IPS-18a (cell line): Measurements from ENCODE around the gene ACE.
"Not testable (repeated sequence)": the region's sequence is repeated elsewhere in the genome, so short reads cannot be mapped to it uniquely, and the experiment has no call there.

Experiments used
- H3K27ac ChIP-seq: one replicate; pipeline ENCODE4 v1.5.1; 2013; ENCODE audit warnings: low read length
- H3K27me3 ChIP-seq: one replicate; pipeline ENCODE4 v1.6.1; 2013; ENCODE audit warnings: mild to moderate bottlenecking, low read length; ENCODE audit not compliant: control insufficient read depth, insufficient read depth
- H3K36me3 ChIP-seq: one replicate; pipeline ENCODE4 v1.6.1; 2013; ENCODE audit warnings: low read depth, low read length; ENCODE audit not compliant: control insufficient read depth
- H3K4me1 ChIP-seq: one replicate; pipeline ENCODE4 v1.6.1; 2013; ENCODE audit warnings: low read depth, low read length; ENCODE audit not compliant: control insufficient read depth
- H3K4me3 ChIP-seq: one replicate; pipeline ENCODE4 v1.5.1; 2013; ENCODE audit warnings: low read length
- H3K9ac ChIP-seq: one replicate; pipeline ENCODE4 v1.6.1; 2013; ENCODE audit warnings: mild to moderate bottlenecking, low read length, moderate library complexity
- H3K9me3 ChIP-seq: one replicate; pipeline ENCODE4 v1.6.1; 2013; ENCODE audit warnings: low read depth, low read length; ENCODE audit not compliant: control insufficient read depth

Gene ACE

GRCh38 chr17:63445954-63446752, 30.7 kb upstream of the ACE start, which contains the start of gene CYB561:
CYB561 (minus strand) TSS chr17:63446306; CDS start chr17:63437547, 8,759 bp downstream.
- Histone ChIP-seq H3K36me3 (no peaks in the 10 kb centered on the region), H3K9ac (peak within 1 kb of the TSS; percentile 47), H3K4me3 (peak within 1 kb of the TSS; percentile 60), H3K9me3 (no peaks in the 10 kb centered on the region), H3K27ac (no peak within 1 kb of the TSS), H3K4me1 (peaks cover 11% of the 10 kb centered on the region), H3K27me3 (peaks cover 20% of the 10 kb centered on the region)

GRCh38 chr17:63446753-63447470, 29.9 kb upstream of the ACE start:
- no peaks in the 10 kb centered on the region for H3K36me3 ChIP-seq
- H3K4me3 ChIP-seq = peak overlapping the region; percentile 60
- H3K27me3 ChIP-seq = peaks cover 20% of the 10 kb centered on the region
- peaks cover 11% of the 10 kb centered on the region for H3K4me1 ChIP-seq
- no peaks in the 10 kb centered on the region for H3K9me3 ChIP-seq
- H3K27ac ChIP-seq = no peak overlapping the region
- H3K9ac ChIP-seq = peak overlapping the region; percentile 47

GRCh38 chr17:63447471-63448009, 29.3 kb upstream of the ACE start:
- Histone ChIP-seq H3K36me3 (no peaks in the 10 kb centered on the region), H3K27ac (no peak overlapping the region), H3K9me3 (no peaks in the 10 kb centered on the region), H3K27me3 (peaks cover 20% of the 10 kb centered on the region), H3K9ac (peak overlapping the region; percentile 47), H3K4me1 (peaks cover 11% of the 10 kb centered on the region), H3K4me3 (no peak overlapping the region)

GRCh38 chr17:63448655-63449054, 28.2 kb upstream of the ACE start:
- Histone ChIP-seq H3K4me1 (peaks cover 11% of the 10 kb centered on the region), H3K9ac (no peak overlapping the region), H3K9me3 (no peaks in the 10 kb centered on the region), H3K27me3 (peaks cover 20% of the 10 kb centered on the region), H3K4me3 (no peak overlapping the region), H3K27ac (no peak overlapping the region), H3K36me3 (no peaks in the 10 kb centered on the region)

- no peaks in the 10 kb centered on the region for H3K36me3 ChIP-seq
- peaks cover 11% of the 10 kb centered on the region for H3K4me1 ChIP-seq
- no peaks in the 10 kb centered on the region for H3K9me3 ChIP-seq
- H3K4me3 ChIP-seq = no peak overlapping the region
- H3K27me3 ChIP-seq = peaks cover 14% of the 10 kb centered on the region
- H3K9ac ChIP-seq = no peak overlapping the region
- no peak overlapping the region for H3K27ac ChIP-seq
These were observed 26.3 kb upstream of the ACE start for GRCh38 chr17:63450551-63450950.

GRCh38 chr17:63451150-63451549, 25.7 kb upstream of the ACE start:
- Histone ChIP-seq H3K4me1 (peaks cover 11% of the 10 kb centered on the region), H3K4me3 (no peak overlapping the region), H3K9me3 (no peaks in the 10 kb centered on the region), H3K27me3 (peaks cover 14% of the 10 kb centered on the region), H3K9ac (no peak overlapping the region), H3K27ac (no peak overlapping the region), H3K36me3 (no peaks in the 10 kb centered on the region)

- no peak overlapping the region for H3K9ac ChIP-seq
These were observed 24.6 kb upstream of the ACE start for GRCh38 chr17:63452046-63452961.

GRCh38 chr17:63452962-63453551, 23.8 kb upstream of the ACE start:
- no peaks in the 10 kb centered on the region for H3K4me1 ChIP-seq
- H3K27ac ChIP-seq = no peak overlapping the region
- H3K4me3 ChIP-seq = no peak overlapping the region
- no peaks in the 10 kb centered on the region for H3K36me3 ChIP-seq
- no peak overlapping the region for H3K9ac ChIP-seq
- no peaks in the 10 kb centered on the region for H3K9me3 ChIP-seq
- H3K27me3 ChIP-seq = peaks cover under 1% of the 10 kb centered on the region

More at GRCh38 chr17:63452046-63452961, 24.6 kb upstream of the ACE start:
- Histone ChIP-seq H3K4me1 (peaks cover 6% of the 10 kb centered on the region), H3K4me3 (no peak overlapping the region), H3K27me3 (peaks cover 7% of the 10 kb centered on the region), H3K27ac (no peak overlapping the region), H3K36me3 (no peaks in the 10 kb centered on the region), H3K9me3 (no peaks in the 10 kb centered on the region)

- H3K9me3 ChIP-seq, H3K27ac ChIP-seq, H3K4me3 ChIP-seq, H3K9ac ChIP-seq, H3K36me3 ChIP-seq, H3K4me1 ChIP-seq, H3K27me3 ChIP-seq: not testable (repeated sequence)
These were observed 22.5 kb upstream of the ACE start for GRCh38 chr17:63454357-63454756.

- H3K4me3 ChIP-seq = no peak overlapping the region
- no peaks in the 10 kb centered on the region for H3K9me3 ChIP-seq
- H3K27ac ChIP-seq = no peak overlapping the region
- H3K4me1 ChIP-seq = no peaks in the 10 kb centered on the region
- H3K9ac ChIP-seq = no peak overlapping the region
- H3K36me3 ChIP-seq = no peaks in the 10 kb centered on the region
- no peaks in the 10 kb centered on the region for H3K27me3 ChIP-seq
These were observed 21.9 kb upstream of the ACE start for GRCh38 chr17:63454915-63455314.
